Astrocyte of the cerebellum (primary cell): ENCODE measurements around the gene MORC2.

Source experiments
- DNase-seq: peaks from one replicate; pipeline ENCODE4 v3.0.0-alpha.2; 2011; ENCODE audit warnings: low read depth
- H3K4me3 ChIP-seq: 2 replicates; pipeline ENCODE4 v1.5.1; 2011; ENCODE audit warnings: mild to moderate bottlenecking, low read depth, low read length, moderate library complexity
- CTCF ChIP-seq: IDR thresholded peaks from 2 replicates; pipeline ENCODE4 v1.5.1; 2012; ENCODE audit warnings: low read length, low read depth, moderate library complexity, mild to moderate bottlenecking; ENCODE audit errors: missing control alignments
- in situ Hi-C: cut with HindIII; loops from 2 replicates; pipeline ENCODE4 v1.10.0; 2017; ENCODE audit warnings: low sequenced_read_pairs

Gene MORC2

GRCh38 chr22:30905696-30906341 is 62.8 kb downstream of the MORC2 start:
- in situ Hi-C loops, result no loop called here
- no peak for DNase-seq
- no peak for TF ChIP-seq CTCF
- no peak overlapping the region for H3K4me3 ChIP-seq

GRCh38 chr22:30903876-30904460 is 64.6 kb downstream of the MORC2 start:
- in situ Hi-C loops, result no loop called here
- H3K4me3 ChIP-seq, result no peak overlapping the region
- DNase-seq, result no peak
- TF ChIP-seq CTCF, result no peak

- no peak for DNase-seq
- in situ Hi-C loops, result no loop called here
- TF ChIP-seq CTCF, result no peak
- no peak overlapping the region for H3K4me3 ChIP-seq
These were observed 65.8 kb downstream of the MORC2 start for GRCh38 chr22:30902496-30903357.

GRCh38 chr22:30894371-30894740 is 74.2 kb downstream of the MORC2 start:
- in situ Hi-C loops, result no loop called here
- no peak for TF ChIP-seq CTCF
- no peak for DNase-seq
- H3K4me3 ChIP-seq, result no peak overlapping the region

- in situ Hi-C loops, result no loop called here
- no peak overlapping the region for H3K4me3 ChIP-seq
- TF ChIP-seq CTCF, result no peak
- DNase-seq, result no peak
These were observed 74.9 kb downstream of the MORC2 start for GRCh38 chr22:30893434-30894370.

GRCh38 chr22:30892731-30893221 is 75.8 kb downstream of the MORC2 start:
- DNase-seq, result no peak
- no peak for TF ChIP-seq CTCF
- H3K4me3 ChIP-seq, result no peak overlapping the region
- in situ Hi-C loops, result no loop called here
